ENCODE results near the gene ZSCAN9. TPM values are rescaled to one million over a fixed set of nuclear protein-coding genes. Genes with fewer than 3 reads are reported as not detected.

ZSCAN9 gene
- total and polyA plus RNA-seq, 2 of the 13 experiments (the other 11 are each of a cell fraction or from before 2014, with no cell fraction given) = 14.6 to 17.8 TPM

DNA sequence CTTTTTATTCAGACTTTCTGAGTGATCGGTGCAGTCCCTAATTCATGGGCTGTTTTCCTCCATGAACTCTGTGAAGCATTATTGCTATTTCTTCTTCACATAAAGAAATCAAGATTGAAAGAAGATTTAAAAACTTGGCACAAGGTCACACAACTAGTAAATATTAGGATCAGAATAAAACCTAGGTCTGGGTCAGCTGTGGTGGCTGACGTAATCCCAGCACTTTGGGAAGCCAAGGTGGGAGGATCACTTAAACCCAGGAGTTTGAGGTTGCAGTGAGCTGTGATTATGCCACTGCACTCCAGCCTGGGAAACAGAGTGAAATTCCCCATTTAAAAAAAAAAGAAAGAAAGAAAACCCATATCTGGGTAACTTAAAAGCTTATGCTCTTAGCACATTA, 1.4 kb downstream of the ZSCAN9 start:
- DNase-seq (ENCODE audit: low spot score) (no peak), FAIRE-seq (no peak), ATAC-seq (no peak)
- H3K27ac ChIP-seq (ENCODE audit: extremely low read length, insufficient read depth, low read length) = no peak overlapping the region
- peak overlapping the region in 1 of 3 experiments; percentile 99; a peak in 2 of 6 replicates for H3K4me3 ChIP-seq (replicated peaks in 1 of 3; ENCODE audit: insufficient read depth in 1 of 3, low read depth in 2 of 3, low read length in 3 of 3)
- intact Hi-C loops (cut with micrococcal nuclease; ENCODE audit: unreplicated experiment) (loop anchor here (5.0 kb wide), 1 partner anchor 64 kb away; no protein-coding TSS in a partner anchor), in situ Hi-C loops (cut with HindIII; ENCODE audit: extremely low pct_ligation_motif_present, low pct_unique_long_range_greater_than_20kb) (no loop called here)
- ChIA-PET POLR2A (interaction anchor here (0.7 to 2.5 kb wide), 3 partner anchors 8 to 85 kb away, joined by 3 to 8 read pairs (median 6); partner anchors contain the start of genes ZKSCAN4 and ZKSCAN8), CTCF (ENCODE audit: low intra/inter-chr PET ratio, low total read pairs) (no interaction called here)
- WGBS (ENCODE audit: low lambda C conversion rate) = 95% methylated on average over 2 of the region's 2 CpGs
- TF ChIP-seq NFE2L2 (IDR thresholded peaks at IDR 0.05; ENCODE audit: low read length) (no peak), HHEX (CRISPR knock-in tag; IDR thresholded peaks at IDR 0.05) (no peak), HNRNPH1 (optimal IDR thresholded peaks at IDR 0.05; ENCODE audit: low read depth, low read length) (no peak), ZNF510 (CRISPR knock-in tag; IDR thresholded peaks at IDR 0.05; ENCODE audit: low read depth) (no peak), ZFP37 (CRISPR knock-in tag; IDR thresholded peaks at IDR 0.05; ENCODE audit: borderline replicate concordance) (no peak), MEIS1 (CRISPR knock-in tag; IDR thresholded peaks at IDR 0.05; ENCODE audit: borderline replicate concordance) (no peak)
- TF ChIP-seq, protein P1, sequence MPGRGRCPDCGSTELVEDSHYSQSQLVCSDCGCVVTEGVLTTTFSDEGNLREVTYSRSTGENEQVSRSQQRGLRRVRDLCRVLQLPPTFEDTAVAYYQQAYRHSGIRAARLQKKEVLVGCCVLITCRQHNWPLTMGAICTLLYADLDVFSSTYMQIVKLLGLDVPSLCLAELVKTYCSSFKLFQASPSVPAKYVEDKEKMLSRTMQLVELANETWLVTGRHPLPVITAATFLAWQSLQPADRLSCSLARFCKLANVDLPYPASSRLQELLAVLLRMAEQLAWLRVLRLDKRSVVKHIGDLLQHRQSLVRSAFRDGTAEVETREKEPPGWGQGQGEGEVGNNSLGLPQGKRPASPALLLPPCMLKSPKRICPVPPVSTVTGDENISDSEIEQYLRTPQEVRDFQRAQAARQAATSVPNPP (CRISPR knock-in tag; IDR thresholded peaks at IDR 0.05) = no peak
- peaks cover 17% of the 10 kb centered on the region for H3K4me1 ChIP-seq (ENCODE audit: insufficient read depth, low read length)
- H4K20me1 ChIP-seq (ENCODE audit: insufficient read depth, low read length) = no peaks in the 10 kb centered on the region; the same call in 1 of the 2 replicates
- H3K9ac ChIP-seq (ENCODE audit: insufficient read depth, low read depth, low read length) = no peak overlapping the region; the same call in 1 of the 2 replicates
- H3K27me3 ChIP-seq (ENCODE audit: control insufficient read depth in 1 of 2, insufficient read depth in 2 of 2, low read length in 2 of 2) = no peaks in the 10 kb centered on the region; a peak in 1 of 5 replicates
- H3K36me3 ChIP-seq (replicated peaks in 1 of 2; ENCODE audit: control insufficient read depth in 1 of 2, insufficient read depth in 2 of 2, low read length in 2 of 2) = peaks cover 12 to 34% of the 10 kb centered on the region in 2 experiments
- no peaks in the 10 kb centered on the region for H3K9me3 ChIP-seq (ENCODE audit: low read length)
- peaks cover 10% of the 10 kb centered on the region for H3K79me2 ChIP-seq (ENCODE audit: insufficient read depth, low read length)
- peak overlapping the region; percentile 98 for H3K4me2 ChIP-seq (ENCODE audit: low read depth, low read length)
- BruUV-seq (replicated peaks) = no TSS peak
- no peak overlapping the region for H2AFZ ChIP-seq (ENCODE audit: low read length)

DNA sequence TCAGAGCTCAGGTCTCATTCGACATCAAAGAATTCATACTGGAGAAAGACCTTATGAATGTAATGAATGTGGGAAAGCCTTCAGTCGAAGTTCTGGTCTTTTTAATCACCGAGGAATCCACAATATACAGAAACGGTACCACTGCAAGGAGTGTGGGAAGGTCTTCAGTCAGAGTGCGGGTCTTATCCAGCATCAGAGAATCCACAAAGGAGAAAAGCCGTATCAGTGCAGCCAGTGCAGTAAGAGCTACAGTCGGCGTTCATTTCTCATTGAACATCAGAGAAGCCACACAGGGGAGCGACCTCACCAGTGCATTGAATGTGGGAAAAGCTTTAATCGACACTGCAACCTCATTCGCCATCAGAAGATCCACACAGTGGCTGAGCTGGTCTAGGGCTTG, 7.7 kb downstream of the ZSCAN9 start:
- ATAC-seq = no peak
- WGBS (ENCODE audit: low lambda C conversion rate) = 94% methylated on average over 11 of the region's 11 CpGs
- BruUV-seq (replicated peaks) = no TSS peak
- no peak for FAIRE-seq
- Histone ChIP-seq H3K4me3 (replicated peaks in 1 of 3; ENCODE audit: insufficient read depth in 1 of 3, low read depth in 2 of 3, low read length in 3 of 3) (no peak overlapping the region), H3K36me3 (replicated peaks in 1 of 2; ENCODE audit: control insufficient read depth in 1 of 2, insufficient read depth in 2 of 2, low read length in 2 of 2) (peaks cover 16 to 42% of the 10 kb centered on the region in 2 experiments), H3K4me1 (ENCODE audit: insufficient read depth, low read length) (no peaks in the 10 kb centered on the region), H2AFZ (ENCODE audit: low read length) (no peak overlapping the region), H3K4me2 (ENCODE audit: low read depth, low read length) (no peak overlapping the region), H3K27ac (ENCODE audit: extremely low read length, insufficient read depth, low read length) (no peak overlapping the region), H3K9ac (ENCODE audit: insufficient read depth, low read depth, low read length) (no peak overlapping the region), H3K79me2 (ENCODE audit: insufficient read depth, low read length) (no peaks in the 10 kb centered on the region), H3K27me3 (ENCODE audit: control insufficient read depth in 1 of 2, insufficient read depth in 2 of 2, low read length in 2 of 2) (no peaks in the 10 kb centered on the region), H3K9me3 (ENCODE audit: low read length) (no peaks in the 10 kb centered on the region), H4K20me1 (ENCODE audit: insufficient read depth, low read length) (no peaks in the 10 kb centered on the region)
- TF ChIP-seq HNRNPUL1 (IDR thresholded peaks at IDR 0.05; ENCODE audit: low read depth, low read length) = no peak
- no peak for TF ChIP-seq JARID2 (CRISPR knock-in tag; IDR thresholded peaks at IDR 0.05; ENCODE audit: insufficient replicate concordance)
- TF ChIP-seq RBFOX2 (IDR thresholded peaks at IDR 0.05; ENCODE audit: low read depth, low read length) = 0 out of 2 replicates have a peak, but pooled peaks have one; percentile 28
- ChIA-PET CTCF (ENCODE audit: low intra/inter-chr PET ratio, low total read pairs) (no interaction called here), POLR2A (no interaction called here)
- DNase-seq (ENCODE audit: low spot score) = no peak
- intact Hi-C loops (cut with micrococcal nuclease; ENCODE audit: unreplicated experiment) = no loop called here
- in situ Hi-C loops (cut with HindIII; ENCODE audit: extremely low pct_ligation_motif_present, low pct_unique_long_range_greater_than_20kb) = no loop called here
